IPS-15b (cell line): ENCODE data around the gene RBL1.
"Not testable (repeated sequence)": the region's sequence is repeated elsewhere in the genome, so short reads cannot be mapped to it uniquely, and the experiment has no call there.

Experiments
- H3K27me3 ChIP-seq: one replicate; pipeline ENCODE4 v1.6.1; 2013; ENCODE audit warnings: low read length; ENCODE audit not compliant: control insufficient read depth, insufficient read depth
- H3K36me3 ChIP-seq: one replicate; pipeline ENCODE4 v1.6.1; 2013; ENCODE audit warnings: low read length; ENCODE audit not compliant: control insufficient read depth, insufficient read depth
- H3K4me1 ChIP-seq: one replicate; pipeline ENCODE4 v1.6.1; 2013; ENCODE audit warnings: mild to moderate bottlenecking, low read length; ENCODE audit not compliant: control insufficient read depth, insufficient read depth
- H3K4me3 ChIP-seq: one replicate; pipeline ENCODE4 v1.5.1; 2013; ENCODE audit warnings: low read depth, low read length
- H3K9ac ChIP-seq: one replicate; pipeline ENCODE4 v1.6.1; 2013; ENCODE audit warnings: low read depth, mild to moderate bottlenecking, low read length
- H3K9me3 ChIP-seq: one replicate; pipeline ENCODE4 v1.6.1; 2013; ENCODE audit warnings: mild to moderate bottlenecking, low read length; ENCODE audit not compliant: control insufficient read depth, insufficient read depth

RBL1 gene

GRCh38 chr20:36984257-36984638 is 111.5 kb downstream of the RBL1 start:
- H3K9me3 ChIP-seq, result no peaks in the 10 kb centered on the region
- H3K36me3 ChIP-seq, result no peaks in the 10 kb centered on the region
- no peak overlapping the region for H3K4me3 ChIP-seq
- H3K4me1 ChIP-seq, result peaks cover 4% of the 10 kb centered on the region
- H3K27me3 ChIP-seq, result no peaks in the 10 kb centered on the region
- no peak overlapping the region for H3K9ac ChIP-seq

GRCh38 chr20:36975099-36975818 is 120.5 kb downstream of the RBL1 start:
- Histone ChIP-seq H3K4me1 (no peaks in the 10 kb centered on the region), H3K36me3 (no peaks in the 10 kb centered on the region), H3K9me3 (no peaks in the 10 kb centered on the region), H3K27me3 (no peaks in the 10 kb centered on the region), H3K4me3 (no peak overlapping the region), H3K9ac (no peak overlapping the region)

GRCh38 chr20:36974660-36975059 is 121.1 kb downstream of the RBL1 start:
- H3K4me1 ChIP-seq, result no peaks in the 10 kb centered on the region
- no peaks in the 10 kb centered on the region for H3K9me3 ChIP-seq
- no peak overlapping the region for H3K9ac ChIP-seq
- no peaks in the 10 kb centered on the region for H3K27me3 ChIP-seq
- H3K36me3 ChIP-seq, result no peaks in the 10 kb centered on the region
- H3K4me3 ChIP-seq, result no peak overlapping the region

GRCh38 chr20:36971103-36971502 is 124.7 kb downstream of the RBL1 start:
- H3K4me1 ChIP-seq, result no peaks in the 10 kb centered on the region

GRCh38 chr20:36969478-36970186 is 126.2 kb downstream of the RBL1 start:
- no peaks in the 10 kb centered on the region for H3K4me1 ChIP-seq
- H3K9ac ChIP-seq, result no peak overlapping the region
- H3K9me3 ChIP-seq, result no peaks in the 10 kb centered on the region
- H3K27me3 ChIP-seq, result no peaks in the 10 kb centered on the region
- no peak overlapping the region for H3K4me3 ChIP-seq
- H3K36me3 ChIP-seq, result no peaks in the 10 kb centered on the region

More at GRCh38 chr20:36971103-36971502, 124.7 kb downstream of the RBL1 start:
- no peaks in the 10 kb centered on the region for H3K9me3 ChIP-seq
- H3K27me3 ChIP-seq, result no peaks in the 10 kb centered on the region
- H3K4me3 ChIP-seq, result no peak overlapping the region
- H3K9ac ChIP-seq, result no peak overlapping the region
- H3K36me3 ChIP-seq, result no peaks in the 10 kb centered on the region

GRCh38 chr20:36969051-36969450 is 126.7 kb downstream of the RBL1 start:
- Histone ChIP-seq H3K36me3 (no peaks in the 10 kb centered on the region), H3K4me1 (no peaks in the 10 kb centered on the region), H3K9ac (no peak overlapping the region), H3K27me3 (no peaks in the 10 kb centered on the region), H3K9me3 (no peaks in the 10 kb centered on the region), H3K4me3 (no peak overlapping the region)

- Histone ChIP-seq H3K27me3 (no peaks in the 10 kb centered on the region), H3K4me1 (no peaks in the 10 kb centered on the region), H3K9me3 (peaks cover 5% of the 10 kb centered on the region), H3K9ac (no peak overlapping the region), H3K36me3 (no peaks in the 10 kb centered on the region), H3K4me3 (no peak overlapping the region)
Observed at GRCh38 chr20:36967636-36968035, 128.2 kb downstream of the RBL1 start.

- not testable (repeated sequence) for H3K4me1 ChIP-seq, H3K27me3 ChIP-seq, H3K36me3 ChIP-seq, H3K9ac ChIP-seq, H3K9me3 ChIP-seq, H3K4me3 ChIP-seq
Observed at GRCh38 chr20:36966965-36967364, 128.8 kb downstream of the RBL1 start.

- not testable (repeated sequence) for H3K9ac ChIP-seq, H3K4me3 ChIP-seq, H3K27me3 ChIP-seq, H3K4me1 ChIP-seq, H3K36me3 ChIP-seq, H3K9me3 ChIP-seq
Observed at GRCh38 chr20:36962354-36962941, 133.3 kb downstream of the RBL1 start.

- H3K36me3 ChIP-seq, result no peaks in the 10 kb centered on the region
- H3K4me3 ChIP-seq, result no peak overlapping the region
- H3K27me3 ChIP-seq, result no peaks in the 10 kb centered on the region
- no peaks in the 10 kb centered on the region for H3K4me1 ChIP-seq
- no peak overlapping the region for H3K9ac ChIP-seq
- H3K9me3 ChIP-seq, result peaks cover 6% of the 10 kb centered on the region
Observed at GRCh38 chr20:36959242-36959641, 136.6 kb downstream of the RBL1 start.

GRCh38 chr20:36957875-36958667 is 137.7 kb downstream of the RBL1 start:
- H3K9me3 ChIP-seq, result peaks cover 6% of the 10 kb centered on the region
- no peaks in the 10 kb centered on the region for H3K36me3 ChIP-seq
- H3K9ac ChIP-seq, result no peak overlapping the region
- no peak overlapping the region for H3K4me3 ChIP-seq
- H3K27me3 ChIP-seq, result no peaks in the 10 kb centered on the region
- H3K4me1 ChIP-seq, result no peaks in the 10 kb centered on the region
